H1 (cell line): ENCODE measurements around the gene FRRS1L. TPM values are rescaled to one million over a fixed set of nuclear protein-coding genes. Genes with fewer than 3 reads are reported as not detected.

Experiments used
- CTCF ChIA-PET: fragments of 300-600 bp; sonication (Branson Sonifier 250); formaldehyde crosslinking; loops from one replicate; lab custom pipeline; 2021; ENCODE audit not compliant: partially characterized antibody; lab: Charles Lee
- POLR2A ChIA-PET: fragments of 300-600 bp; sonication (Branson Sonifier 250); formaldehyde crosslinking; loops from one replicate; lab custom pipeline; 2021; ENCODE audit warnings: inconsistent platforms; ENCODE audit not compliant: partially characterized antibody; lab: Charles Lee
- DNase-seq, 2 experiments: peaks; one replicate each; pipeline versions ENCODE4 v3.0.0 to v3.0.0-alpha.2; 2010 to 2022; ENCODE audit warnings: low spot score in 2 of 2, low read depth in 1 of 2, mixed read lengths in 1 of 2
- FAIRE-seq: peaks from 2 replicates; lab custom pipeline; 2011; peaks lifted over from hg19 to GRCh38; lab: Jason Lieb, UNC
- H2AFZ ChIP-seq: 2 replicates; pipeline ENCODE4 v1.8.1; 2012; ENCODE audit warnings: low read length, inconsistent platforms
- H2AK5ac ChIP-seq: 2 replicates; pipeline ENCODE4 v1.6.1; 2013; ENCODE audit warnings: low read depth, low read length
- H2BK120ac ChIP-seq: replicated peaks from 2 replicates; pipeline ENCODE3; 2013; ENCODE audit warnings: low read depth, low read length, inconsistent platforms
- H2BK12ac ChIP-seq: 2 replicates; pipeline ENCODE4 v1.6.1; 2013; ENCODE audit warnings: low read depth, low read length
- H2BK15ac ChIP-seq: 2 replicates; pipeline ENCODE4 v1.6.1; 2013; ENCODE audit warnings: low read length
- H2BK20ac ChIP-seq: 2 replicates; pipeline ENCODE4 v1.6.1; 2013; ENCODE audit warnings: low read length
- H2BK5ac ChIP-seq: 2 replicates; pipeline ENCODE4 v1.6.1; 2013; ENCODE audit warnings: low read depth, low read length
- H3K14ac ChIP-seq: 2 replicates; pipeline ENCODE4 v1.6.1; 2013; ENCODE audit warnings: inconsistent platforms; ENCODE audit not compliant: insufficient read length
- H3K18ac ChIP-seq: 2 replicates; pipeline ENCODE4 v1.6.1; 2013; ENCODE audit warnings: low read length; ENCODE audit errors: extremely low read depth
- H3K23ac ChIP-seq: 2 replicates; pipeline ENCODE4 v1.6.1; 2013; ENCODE audit warnings: inconsistent platforms; ENCODE audit not compliant: insufficient read length
- H3K23me2 ChIP-seq: 2 replicates; pipeline ENCODE4 v1.6.1; 2013; ENCODE audit warnings: low read depth, low read length
- H3K27ac ChIP-seq: 2 replicates; pipeline ENCODE4 v1.6.1; 2011; ENCODE audit warnings: low read depth, low read length, inconsistent platforms
- H3K27me3 ChIP-seq, 4 experiments: replicated peaks in 1 of 4; 1 replicate in 1 of 4; 2 replicates in 3 of 4; pipeline versions ENCODE4 v1.6.1 to v1.8.1; 2011 to 2013; ENCODE audit warnings: low read length in 3 of 4, mild to moderate bottlenecking in 3 of 4, inconsistent platforms in 2 of 4, mixed read lengths in 2 of 4, moderate library complexity in 1 of 4; ENCODE audit not compliant: control insufficient read depth in 3 of 4, insufficient read depth in 3 of 4; ENCODE audit errors: extremely low read depth in 1 of 4
- H3K36me3 ChIP-seq, 4 experiments: 2 replicates each; pipeline versions ENCODE4 v1.6.1 to v1.8.1; 2011 to 2013; ENCODE audit warnings: mild to moderate bottlenecking in 4 of 4, low read length in 3 of 4, moderate library complexity in 2 of 4, control low read depth in 1 of 4, inconsistent platforms in 1 of 4; ENCODE audit not compliant: insufficient read depth in 4 of 4, control insufficient read depth in 2 of 4
- H3K4ac ChIP-seq: replicated peaks from 2 replicates; pipeline ENCODE3; 2013; ENCODE audit warnings: low read length, low read depth, mixed read lengths, inconsistent platforms; ENCODE audit not compliant: insufficient read length
- H3K4me1 ChIP-seq, 4 experiments: replicated peaks in 1 of 4; 1 replicate in 1 of 4; 2 replicates in 3 of 4; pipeline versions ENCODE4 v1.6.1 to v1.8.1; 2011 to 2013; ENCODE audit warnings: low read length in 3 of 4, inconsistent platforms in 2 of 4, mixed read lengths in 1 of 4; ENCODE audit not compliant: insufficient read depth in 4 of 4, control insufficient read depth in 3 of 4
- H3K4me2 ChIP-seq, 2 experiments: 2 replicates each; pipeline versions ENCODE4 v1.6.1 to v1.8.1; 2011 to 2013; ENCODE audit warnings: low read depth in 2 of 2, low read length in 2 of 2, control low read depth in 1 of 2, inconsistent platforms in 1 of 2, mild to moderate bottlenecking in 1 of 2; ENCODE audit not compliant: insufficient read depth in 1 of 2
- H3K4me3 ChIP-seq, 4 experiments: fragments of 200-600, 300-600 bp in 1 of 4; sonication (generic), shearing (Covaris generic), sonication (Bioruptor Twin) in 1 of 4; 2 replicates each; pipeline versions ENCODE4 v1.5.1 to v1.8.1; 2011 to 2016; ENCODE audit warnings: low read length in 4 of 4, low read depth in 3 of 4, control low read depth in 2 of 4, inconsistent platforms in 2 of 4, mild to moderate bottlenecking in 2 of 4, mixed read lengths in 1 of 4, moderate library complexity in 1 of 4; ENCODE audit not compliant: insufficient read depth in 2 of 4; ENCODE audit errors: extremely low read depth in 1 of 4
- H3K56ac ChIP-seq: replicated peaks from 2 replicates; pipeline ENCODE3; 2013; ENCODE audit warnings: low read depth, mild to moderate bottlenecking, mixed read lengths, low read length, inconsistent platforms; ENCODE audit not compliant: insufficient read length
- H3K79me1 ChIP-seq: 2 replicates; pipeline ENCODE4 v1.6.1; 2013; ENCODE audit warnings: low read depth, low read length, control low read depth
- H3K79me2 ChIP-seq, 2 experiments: 2 replicates each; pipeline versions ENCODE4 v1.6.1 to v1.8.1; 2012 to 2013; ENCODE audit warnings: low read length in 2 of 2, mild to moderate bottlenecking in 2 of 2, inconsistent platforms in 1 of 2; ENCODE audit not compliant: insufficient read depth in 2 of 2, control insufficient read depth in 1 of 2
- H3K9ac ChIP-seq, 4 experiments: replicated peaks in 1 of 4; 1 replicate in 1 of 4; 2 replicates in 3 of 4; pipeline versions ENCODE4 v1.6.1 to v1.8.1; 2011 to 2013; ENCODE audit warnings: low read depth in 3 of 4, low read length in 3 of 4, control low read depth in 2 of 4, mild to moderate bottlenecking in 2 of 4, moderate library complexity in 2 of 4, inconsistent platforms in 1 of 4; ENCODE audit errors: extremely low read depth in 1 of 4
- H3K9me3 ChIP-seq, 2 experiments: 2 replicates each; pipeline versions ENCODE4 v1.6.1 to v1.8.1; 2012 to 2013; ENCODE audit warnings: mild to moderate bottlenecking in 2 of 2, moderate library complexity in 2 of 2, control low read depth in 1 of 2, inconsistent platforms in 1 of 2, low read depth in 1 of 2, low read length in 1 of 2, mixed read lengths in 1 of 2; ENCODE audit not compliant: insufficient read depth in 2 of 2
- H4K20me1 ChIP-seq, 2 experiments: replicated peaks in 1 of 2; 2 replicates each; pipeline versions ENCODE3 to v1.8.1; 2011 to 2013; ENCODE audit warnings: inconsistent platforms in 2 of 2, low read length in 2 of 2, mild to moderate bottlenecking in 1 of 2; ENCODE audit not compliant: insufficient read depth in 2 of 2, control insufficient read depth in 1 of 2
- H4K5ac ChIP-seq: 2 replicates; pipeline ENCODE4 v1.6.1; 2013; ENCODE audit warnings: low read length, low read depth, mixed read lengths, inconsistent platforms; ENCODE audit not compliant: insufficient read length
- H4K8ac ChIP-seq: 2 replicates; pipeline ENCODE4 v1.8.0; 2013; ENCODE audit warnings: mild to moderate bottlenecking, moderate library complexity, low read length, inconsistent platforms; ENCODE audit not compliant: insufficient read depth; ENCODE audit errors: extremely low read depth
- H4K91ac ChIP-seq: replicated peaks from 2 replicates; pipeline ENCODE3; 2013; ENCODE audit warnings: low read length, mixed read lengths, inconsistent platforms; ENCODE audit not compliant: insufficient read length
- BRCA1 ChIP-seq: IDR thresholded peaks from 2 replicates; pipeline ENCODE4 v1.6.1; 2012; ENCODE audit warnings: low read depth, low read length, improper control_type of control experiment
- E2F6 ChIP-seq: IDR thresholded peaks from 2 replicates; pipeline ENCODE4 v1.6.1; 2012; ENCODE audit warnings: inconsistent platforms
- MAX ChIP-seq: IDR thresholded peaks from 2 replicates; pipeline ENCODE4 v1.6.1; 2012; ENCODE audit warnings: inconsistent platforms
- SP2 ChIP-seq: IDR thresholded peaks from 2 replicates; pipeline ENCODE4 v1.6.1; 2012; ENCODE audit warnings: mild to moderate bottlenecking, low read length, inconsistent platforms
- SRF ChIP-seq: IDR thresholded peaks from 2 replicates; pipeline ENCODE4 v1.6.1; 2011; ENCODE audit warnings: mild to moderate bottlenecking, low read depth, low read length, moderate library complexity
- USF2 ChIP-seq: IDR thresholded peaks from 2 replicates; pipeline ENCODE4 v1.6.1; 2011; ENCODE audit warnings: low read length, improper control_type of control experiment
- WGBS, 2 experiments: shearing (Covaris generic) in 1 of 2; methylation state at CpG; one replicate each; pipeline versions ENCODE4 v1.1.6 to v1.1.7; 2013 to 2015; ENCODE audit warnings: low lambda C conversion rate in 2 of 2, mixed read lengths in 2 of 2, inconsistent platforms in 1 of 2, low coverage in 1 of 2, missing lambda C conversion rate in 1 of 2; ENCODE audit not compliant: insufficient replicate concordance in 2 of 2, insufficient coverage in 1 of 2, insufficient read length in 1 of 2; ENCODE audit errors: extremely low coverage in 1 of 2, missing lambda C conversion rate in 1 of 2; 5-methylcytosine and 5-hydroxymethylcytosine counted together
- polyA plus RNA-seq, 7 experiments: library from polyadenylated mRNA; depleted of rRNA in 3 of 7; stranded (reverse) in 5 of 7; unstranded in 2 of 7; fragments of >200 nt in 5 of 7; fragments of 200-250 nt in 2 of 7; gene quantifications; 1 replicate in 5 of 7; 2 replicates in 1 of 7; 4 replicates in 1 of 7; pipeline versions ENCODE4 v1.2.1 to v1.2.3, GENCODE V29; 2011 to 2013; ENCODE audit warnings: missing spikeins in 2 of 7, mixed read lengths in 2 of 7
- total RNA-seq: library from RNA; stranded (reverse); fragmentation: NEBNext Ultra II Directional; extraction: Animal tissue kit (Norgen Biotek cat#: 25700); gene quantifications from 2 replicates; pipeline ENCODE4 v1.2.1, GENCODE V29; 2021

Gene FRRS1L
- total and polyA plus RNA-seq, 2 of the 8 experiments (the other 6 are each of a cell fraction or from before 2014, with no cell fraction given), result 1.0 to 2.2 TPM

GRCh38 chr9:109176386-109176785, 9.3 kb upstream of the FRRS1L start:
- Histone ChIP-seq H2BK20ac (no peak overlapping the region), H3K18ac (no peak overlapping the region), H2BK15ac (no peak overlapping the region), H3K56ac (no peak overlapping the region), H3K36me3 (no peaks in the 10 kb centered on the region), H3K9ac (no peak overlapping the region), H2AFZ (no peak overlapping the region), H3K23ac (no peak overlapping the region), H3K9me3 (no peaks in the 10 kb centered on the region), H2BK12ac (no peak overlapping the region), H4K8ac (no peak overlapping the region), H4K5ac (no peak overlapping the region), H2AK5ac (no peak overlapping the region)
- no peak for FAIRE-seq
- POLR2A ChIA-PET, result interaction anchor here (1.4 kb wide), 1 partner anchor 60 kb away, joined by 4 read pairs; no protein-coding TSS in a partner anchor
- TF ChIP-seq USF2, result no peak
- TF ChIP-seq SP2, result no peak
- no peak for TF ChIP-seq SRF
- TF ChIP-seq BRCA1, result no peak
- TF ChIP-seq E2F6, result no peak
- TF ChIP-seq MAX, result no peak
- TF ChIP-seq, all 59 proteins: peak for 0
- no peak overlapping the region for H3K4ac ChIP-seq
- WGBS, 2 experiments, result 90% methylated on average over 8 of the region's 8 CpGs; no CpG with 5 or more reads in 1 of the 2 experiments
- H3K27me3 ChIP-seq, result no peaks in the 10 kb centered on the region
- no peak for DNase-seq
- H3K4me3 ChIP-seq, result no peak overlapping the region
- no peaks in the 10 kb centered on the region for H3K23me2 ChIP-seq
- H3K79me1 ChIP-seq, result no peaks in the 10 kb centered on the region
- H3K79me2 ChIP-seq, result no peaks in the 10 kb centered on the region
- H2BK5ac ChIP-seq, result no peak overlapping the region
- no peak overlapping the region for H2BK120ac ChIP-seq
- H3K4me1 ChIP-seq, result no peaks in the 10 kb centered on the region
- H3K14ac ChIP-seq, result no peak overlapping the region
- CTCF ChIA-PET, result interaction anchor here (0.7 to 2.1 kb wide), 3 partner anchors 19 to 225 kb away, joined by 3 to 5 read pairs (median 4); no protein-coding TSS in a partner anchor
- H3K4me2 ChIP-seq, result no peak overlapping the region
- H3K27ac ChIP-seq, result no peak overlapping the region
- H4K20me1 ChIP-seq, result no peaks in the 10 kb centered on the region
- no peak overlapping the region for H4K91ac ChIP-seq
